ENCODE measurements around the gene RPL12.

Gene RPL12

GRCh38 chr9:127457191-127457878 lies 6.1 kb upstream of the RPL12 start:
- no peaks in the 10 kb centered on the region for H4K20me1 ChIP-seq (ENCODE audit: control insufficient read depth, insufficient read depth, low read depth, low read length)
- peaks cover 26% of the 10 kb centered on the region for H3K36me3 ChIP-seq (ENCODE audit: control insufficient read depth, low read length)
- no peak overlapping the region for H3K4me3 ChIP-seq (ENCODE audit: low read length)
- peaks cover 12% of the 10 kb centered on the region for H3K4me1 ChIP-seq (ENCODE audit: control insufficient read depth, low read length)
- no peaks in the 10 kb centered on the region for H3K27me3 ChIP-seq (ENCODE audit: control insufficient read depth, low read length)
- no peaks in the 10 kb centered on the region for H3K9me3 ChIP-seq (ENCODE audit: control insufficient read depth, insufficient read depth, low read length)
- peaks cover 5% of the 10 kb centered on the region for H3K79me2 ChIP-seq (ENCODE audit: control insufficient read depth, low read length)
- no peaks in the 10 kb centered on the region for H3K9me2 ChIP-seq (replicated peaks; ENCODE audit: control insufficient read depth, low read length)
- H3K4me2 ChIP-seq (ENCODE audit: low read length): no peak overlapping the region
- H3K27ac ChIP-seq (ENCODE audit: low read depth, low read length): no peak overlapping the region
- no peak for TF ChIP-seq EZH2phosphoT487 (IDR thresholded peaks at IDR 0.05; ENCODE audit: borderline replicate concordance, low read length)
- TF ChIP-seq, protein P1, sequence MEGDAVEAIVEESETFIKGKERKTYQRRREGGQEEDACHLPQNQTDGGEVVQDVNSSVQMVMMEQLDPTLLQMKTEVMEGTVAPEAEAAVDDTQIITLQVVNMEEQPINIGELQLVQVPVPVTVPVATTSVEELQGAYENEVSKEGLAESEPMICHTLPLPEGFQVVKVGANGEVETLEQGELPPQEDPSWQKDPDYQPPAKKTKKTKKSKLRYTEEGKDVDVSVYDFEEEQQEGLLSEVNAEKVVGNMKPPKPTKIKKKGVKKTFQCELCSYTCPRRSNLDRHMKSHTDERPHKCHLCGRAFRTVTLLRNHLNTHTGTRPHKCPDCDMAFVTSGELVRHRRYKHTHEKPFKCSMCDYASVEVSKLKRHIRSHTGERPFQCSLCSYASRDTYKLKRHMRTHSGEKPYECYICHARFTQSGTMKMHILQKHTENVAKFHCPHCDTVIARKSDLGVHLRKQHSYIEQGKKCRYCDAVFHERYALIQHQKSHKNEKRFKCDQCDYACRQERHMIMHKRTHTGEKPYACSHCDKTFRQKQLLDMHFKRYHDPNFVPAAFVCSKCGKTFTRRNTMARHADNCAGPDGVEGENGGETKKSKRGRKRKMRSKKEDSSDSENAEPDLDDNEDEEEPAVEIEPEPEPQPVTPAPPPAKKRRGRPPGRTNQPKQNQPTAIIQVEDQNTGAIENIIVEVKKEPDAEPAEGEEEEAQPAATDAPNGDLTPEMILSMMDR (IDR thresholded peaks at IDR 0.05; ENCODE audit: low read depth, low read length, poor library complexity, severe bottlenecking): no peak
- H3F3A ChIP-seq (ENCODE audit: control insufficient read depth, insufficient read depth): peaks cover 3% of the 10 kb centered on the region; the same call in 1 of the 2 replicates

DNA sequence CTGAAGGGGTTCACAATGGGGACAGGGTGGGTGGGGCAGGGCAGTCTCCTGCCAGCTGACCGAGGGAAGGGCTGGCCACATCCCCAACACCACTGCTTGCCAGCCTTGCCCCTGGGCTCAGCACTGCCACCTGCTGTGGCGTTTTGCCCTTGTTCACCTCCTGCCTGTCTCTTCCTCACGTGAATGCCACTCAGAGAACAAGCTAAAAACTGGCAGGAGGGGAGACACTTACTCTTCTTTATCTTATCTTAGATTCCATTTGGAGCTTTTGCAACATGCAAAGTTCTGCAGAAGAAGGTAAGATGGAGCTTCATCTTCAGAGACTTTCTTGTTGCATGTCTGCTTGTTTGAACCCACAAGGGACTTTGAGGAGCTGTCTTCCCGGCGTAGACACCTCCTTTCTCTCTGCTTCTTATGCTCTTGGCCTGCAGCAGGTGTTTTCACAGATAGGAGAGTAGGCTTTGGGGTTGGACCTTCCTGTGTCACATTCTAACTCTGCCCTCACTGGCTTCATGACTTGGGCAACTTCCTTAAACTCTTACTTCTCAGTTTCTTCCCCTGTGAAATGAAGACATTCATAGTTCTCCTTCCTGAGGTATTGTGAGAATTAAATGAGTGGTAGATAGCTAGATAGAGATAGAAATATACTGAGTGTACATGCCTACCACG lies 4.3 kb upstream of the RPL12 start:
- no peaks in the 10 kb centered on the region for H3K27me3 ChIP-seq (ENCODE audit: control insufficient read depth, low read length)
- peaks cover 10% of the 10 kb centered on the region for H3F3A ChIP-seq (ENCODE audit: control insufficient read depth, insufficient read depth)
- no peaks in the 10 kb centered on the region for H3K9me2 ChIP-seq (replicated peaks; ENCODE audit: control insufficient read depth, low read length)
- H3K79me2 ChIP-seq (ENCODE audit: control insufficient read depth, low read length): peaks cover 23% of the 10 kb centered on the region
- H3K36me3 ChIP-seq (ENCODE audit: control insufficient read depth, low read length): peaks cover 36% of the 10 kb centered on the region
- peaks cover 16% of the 10 kb centered on the region for H3K4me1 ChIP-seq (ENCODE audit: control insufficient read depth, low read length)
- H3K4me2 ChIP-seq (ENCODE audit: low read length): peak overlapping the region; percentile 46
- TF ChIP-seq, protein P1 (IDR thresholded peaks at IDR 0.05; ENCODE audit: low read depth, low read length, poor library complexity, severe bottlenecking): peak; percentile 59
- no peak for TF ChIP-seq EZH2phosphoT487 (IDR thresholded peaks at IDR 0.05; ENCODE audit: borderline replicate concordance, low read length)
- H3K27ac ChIP-seq (ENCODE audit: low read depth, low read length): peak overlapping the region; percentile 36
- H3K9me3 ChIP-seq (ENCODE audit: control insufficient read depth, insufficient read depth, low read length): no peaks in the 10 kb centered on the region
- H4K20me1 ChIP-seq (ENCODE audit: control insufficient read depth, insufficient read depth, low read depth, low read length): peaks cover 3% of the 10 kb centered on the region
- peak overlapping the region; percentile 35 for H3K4me3 ChIP-seq (ENCODE audit: low read length)

DNA sequence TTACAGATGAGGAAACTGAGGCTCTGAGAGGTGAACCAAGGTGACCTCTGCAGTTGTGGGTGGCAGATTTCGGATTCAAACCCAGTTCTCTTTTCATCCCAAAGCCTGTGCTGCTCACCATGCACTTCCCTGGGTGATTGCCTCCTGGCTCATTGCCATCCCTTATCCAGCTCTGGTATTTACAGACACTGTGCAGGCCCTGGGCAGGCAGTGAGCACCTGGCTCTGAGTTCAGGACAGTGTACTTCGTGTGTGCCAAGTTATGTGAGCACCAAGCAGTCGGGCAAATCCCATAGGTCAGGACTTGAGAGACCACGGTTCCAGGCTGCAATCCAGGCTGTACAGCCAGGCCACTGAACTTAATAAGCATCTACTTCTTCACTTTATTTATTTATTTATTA lies 1.5 kb upstream of the RPL12 start:
- no peak overlapping the region for H3K27ac ChIP-seq (ENCODE audit: low read depth, low read length)

More for the DNA sequence above, 1.5 kb upstream of the RPL12 start:
- Histone ChIP-seq H3K79me2 (ENCODE audit: control insufficient read depth, low read length) (peaks cover 51% of the 10 kb centered on the region), H3K9me3 (ENCODE audit: control insufficient read depth, insufficient read depth, low read length) (no peaks in the 10 kb centered on the region), H3K4me1 (ENCODE audit: control insufficient read depth, low read length) (peaks cover 36% of the 10 kb centered on the region), H3K27me3 (ENCODE audit: control insufficient read depth, low read length) (no peaks in the 10 kb centered on the region), H3F3A (ENCODE audit: control insufficient read depth, insufficient read depth) (peaks cover 37% of the 10 kb centered on the region), H3K9me2 (replicated peaks; ENCODE audit: control insufficient read depth, low read length) (no peaks in the 10 kb centered on the region), H3K4me3 (ENCODE audit: low read length) (peak overlapping the region; percentile 98), H3K4me2 (ENCODE audit: low read length) (peak overlapping the region; percentile 97), H3K36me3 (ENCODE audit: control insufficient read depth, low read length) (peaks cover 52% of the 10 kb centered on the region), H4K20me1 (ENCODE audit: control insufficient read depth, insufficient read depth, low read depth, low read length) (peaks cover 22% of the 10 kb centered on the region)
- TF ChIP-seq, protein P1 (IDR thresholded peaks at IDR 0.05; ENCODE audit: low read depth, low read length, poor library complexity, severe bottlenecking): no peak
- no peak for TF ChIP-seq EZH2phosphoT487 (IDR thresholded peaks at IDR 0.05; ENCODE audit: borderline replicate concordance, low read length)
